ENCODE data around the gene KDM4D.
"Not testable (repeated sequence)": the region's sequence is repeated elsewhere in the genome, so short reads cannot be mapped to it uniquely, and the experiment has no call there.

KDM4D gene

GRCh38 chr11:95037356-95038035, 64.0 kb downstream of the KDM4D start:
- DNase-seq: not testable (repeated sequence)

GRCh38 chr11:95042239-95042638, 68.7 kb downstream of the KDM4D start:
- DNase-seq: no peak

GRCh38 chr11:95042906-95043305, 69.4 kb downstream of the KDM4D start:
- DNase-seq: no peak

GRCh38 chr11:95044010-95044409, 70.5 kb downstream of the KDM4D start:
- DNase-seq: no peak

GRCh38 chr11:95045812-95046211, 72.3 kb downstream of the KDM4D start:
- no peak for DNase-seq
